Stimulated activated CD8-positive, alpha-beta memory T cell treated with anti-CD3 and anti-CD28 coated beads, Interleukin-4, amount 100 ng/mL, for 4 hours (primary cell): ENCODE measurements around the gene DMRTA1.
"Not testable (repeated sequence)": the region's sequence is repeated elsewhere in the genome, so short reads cannot be mapped to it uniquely, and the experiment has no call there.

Experiments used
- DNase-seq, 2 donors: peaks; one replicate each; pipeline ENCODE4 v3.0.0-alpha.2; 2020; ENCODE audit warnings: low read depth in 2 of 2, low spot score in 1 of 2

DMRTA1 gene

GRCh38 chr9:22446589-22446949 is at the start of gene DMRTA1:
TSS of gene DMRTA1 (plus strand) at chr9:22446824. CDS start at chr9:22447066, 242 bp downstream.
- no peak for DNase-seq

- DNase-seq: no peak
These were observed 45.0 kb upstream of the DMRTA1 start for GRCh38 chr9:22401671-22402070.

GRCh38 chr9:22405869-22406659 is 40.6 kb upstream of the DMRTA1 start:
- DNase-seq: no peak

- DNase-seq: no peak
These were observed 32.7 kb upstream of the DMRTA1 start for GRCh38 chr9:22413884-22414283.

- DNase-seq: no peak
These were observed 30.5 kb upstream of the DMRTA1 start for GRCh38 chr9:22415941-22416691.

- no peak for DNase-seq
These were observed 29.9 kb upstream of the DMRTA1 start for GRCh38 chr9:22416692-22417060.

- DNase-seq: no peak
These were observed 23.1 kb upstream of the DMRTA1 start for GRCh38 chr9:22423566-22423965.

GRCh38 chr9:22424616-22425015 is 22.0 kb upstream of the DMRTA1 start:
- no peak for DNase-seq

GRCh38 chr9:22425551-22425950 is 21.1 kb upstream of the DMRTA1 start:
- DNase-seq: no peak

GRCh38 chr9:22427226-22427880 is 19.3 kb upstream of the DMRTA1 start:
- DNase-seq: no peak

GRCh38 chr9:22433691-22434090 is 12.9 kb upstream of the DMRTA1 start:
- no peak for DNase-seq

- DNase-seq: not testable (repeated sequence)
These were observed 11.4 kb upstream of the DMRTA1 start for GRCh38 chr9:22435252-22435651.

GRCh38 chr9:22437461-22438067 is 9.1 kb upstream of the DMRTA1 start:
- not testable (repeated sequence) for DNase-seq

GRCh38 chr9:22440841-22441240 is 5.8 kb upstream of the DMRTA1 start:
- no peak for DNase-seq

GRCh38 chr9:22446950-22447617 is 460 bp downstream of the DMRTA1 start:
- DNase-seq: no peak

- no peak for DNase-seq
These were observed 1.1 kb downstream of the DMRTA1 start for GRCh38 chr9:22447618-22448305.

GRCh38 chr9:22449719-22450118 is 3.1 kb downstream of the DMRTA1 start:
- DNase-seq: no peak

- no peak for DNase-seq
These were observed 5.9 kb downstream of the DMRTA1 start for GRCh38 chr9:22452415-22453010.

GRCh38 chr9:22454016-22454415 is 7.4 kb downstream of the DMRTA1 start:
- DNase-seq: no peak

- no peak for DNase-seq
These were observed 8.6 kb downstream of the DMRTA1 start for GRCh38 chr9:22455181-22455580.
